SK-N-SH (cell line): Measurements from ENCODE around the gene GNL3. TPM values are rescaled to one million over a fixed set of nuclear protein-coding genes. Genes with fewer than 3 reads are reported as not detected.

Source experiments
- polyA plus RNA-seq, 3 experiments: library from polyadenylated mRNA; depleted of rRNA; stranded (reverse); fragments of >200 nt; gene quantifications; 2 replicates each; pipeline ENCODE4 v1.2.3, GENCODE V29; 2012
- small RNA-seq, 7 experiments: library from RNA; depleted of rRNA; stranded (forward); fragments of <200 nt; gene quantifications; one replicate each; pipeline ENCODE3, GENCODE V24; 2012

Gene GNL3
- polyA plus RNA-seq, 1 of the 3 experiments (the other 2 are of a cell fraction): 55.0 TPM

Small RNA genes within 50 kb of the gene (small RNA-seq; reads per million reads assigned to genes)
- gene AC006254.2 (0 reads per million in 7 experiments), gene RF00569 (490 to 16,705 (median 1,376) reads per million in 7 experiments), gene RF01183 (0 reads per million in 7 experiments), gene SNORD19 (0 to 0.06 (median 0) reads per million in 7 experiments), gene SNORD19B (0 reads per million in 7 experiments), gene SNORD69 (23.2 to 631 (median 64.4) reads per million in 7 experiments)

Other genes with a start within 250 kb of the GNL3 start
- 0.10 and 0.13 TPM in 2 replicates for gene SEMA3G, start 240.9 kb upstream of the GNL3 start, polyA plus RNA-seq (2012; rRNA removed)
- gene TNNC1, start 232.0 kb upstream of the GNL3 start, polyA plus RNA-seq (2012; rRNA removed): 2.6 and 3.0 TPM in 2 replicates
- gene NISCH, start 230.4 kb upstream of the GNL3 start, polyA plus RNA-seq (2012; rRNA removed): 77.5 and 95.1 TPM in 2 replicates
- gene STAB1, start 190.7 kb upstream of the GNL3 start, polyA plus RNA-seq (2012; rRNA removed): 0.03 and 0.05 TPM in 2 replicates
- gene NT5DC2, start 152.2 kb upstream of the GNL3 start, polyA plus RNA-seq (2012; rRNA removed): 93.9 and 113 TPM in 2 replicates
- 43.8 and 124 TPM in 2 replicates for gene UQCC5, start 149.4 kb upstream of the GNL3 start, polyA plus RNA-seq (2012; rRNA removed)
- gene PBRM1, start 119 bp upstream of the GNL3 start, polyA plus RNA-seq (2012; rRNA removed): 14.0 and 14.3 TPM in 2 replicates
- gene GLT8D1, start 19.8 kb downstream of the GNL3 start, polyA plus RNA-seq (2012; rRNA removed): 102 and 135 TPM in 2 replicates
- gene SPCS1, start 20.1 kb downstream of the GNL3 start, polyA plus RNA-seq (2012; rRNA removed): 191 and 198 TPM in 2 replicates
- 8.8 and 9.3 TPM in 2 replicates for gene NEK4, start 84.9 kb downstream of the GNL3 start, polyA plus RNA-seq (2012; rRNA removed)
- gene ITIH1, start 91.6 kb downstream of the GNL3 start, polyA plus RNA-seq (2012; rRNA removed): not detected in 2 replicates
- gene ITIH3, start 108.8 kb downstream of the GNL3 start, polyA plus RNA-seq (2012; rRNA removed): 4.3 and 5.3 TPM in 2 replicates
- 1.1 and 2.0 TPM in 2 replicates for gene ITIH4, start 144.6 kb downstream of the GNL3 start, polyA plus RNA-seq (2012; rRNA removed)
- 0.42 and 0.54 TPM in 2 replicates for gene MUSTN1, start 149.0 kb downstream of the GNL3 start, polyA plus RNA-seq (2012; rRNA removed)
- 9.3 and 10.4 TPM in 2 replicates for gene STIMATE, start 211.5 kb downstream of the GNL3 start, polyA plus RNA-seq (2012; rRNA removed)